Neutrophil (primary cell): ENCODE results near the gene TTC7B.

ENCODE experiments used
- H3K27ac ChIP-seq: fragments of 200-600 bp; sonication (generic); 2 replicates; pipeline ENCODE4 v1.5.1; 2016; ENCODE audit warnings: mild to moderate bottlenecking, moderate library complexity
- H3K27me3 ChIP-seq: fragments of 200-600 bp; sonication (generic); 2 replicates; pipeline ENCODE4 v1.6.0; 2016; ENCODE audit warnings: mild to moderate bottlenecking
- H3K36me3 ChIP-seq: fragments of 200-600 bp; sonication (generic); 2 replicates; pipeline ENCODE4 v1.5.1; 2017
- H3K4me1 ChIP-seq, 2 experiments: fragments of 200-600 bp in 1 of 2; sonication (generic) in 1 of 2; 1 replicate in 1 of 2; 2 replicates in 1 of 2; pipeline versions ENCODE4 v1.5.1 to v1.6.1; 2013 to 2016; ENCODE audit warnings: low read depth in 1 of 2, low read length in 1 of 2, mild to moderate bottlenecking in 1 of 2, moderate library complexity in 1 of 2; ENCODE audit not compliant: control insufficient read depth in 1 of 2, insufficient read depth in 1 of 2
- H3K4me3 ChIP-seq, 2 experiments: fragments of 200-600 bp in 1 of 2; sonication (generic) in 1 of 2; 1 replicate in 1 of 2; 2 replicates in 1 of 2; pipeline ENCODE4 v1.5.1; 2013 to 2016; ENCODE audit warnings: low read depth in 1 of 2, low read length in 1 of 2, mild to moderate bottlenecking in 1 of 2, moderate library complexity in 1 of 2
- H3K9me3 ChIP-seq: fragments of 200-600 bp; sonication (generic); 2 replicates; pipeline ENCODE4 v1.5.1; 2016
- CTCF ChIP-seq: fragments of 200-600 bp; sonication (generic); IDR thresholded peaks from 2 replicates; pipeline ENCODE4 v1.5.1; 2016; ENCODE audit warnings: antibody characterized with exemption

The TTC7B gene

GRCh38 chr14:90619911-90620310 lies 196.3 kb downstream of the TTC7B start:
- TF ChIP-seq CTCF = no peak

DNA sequence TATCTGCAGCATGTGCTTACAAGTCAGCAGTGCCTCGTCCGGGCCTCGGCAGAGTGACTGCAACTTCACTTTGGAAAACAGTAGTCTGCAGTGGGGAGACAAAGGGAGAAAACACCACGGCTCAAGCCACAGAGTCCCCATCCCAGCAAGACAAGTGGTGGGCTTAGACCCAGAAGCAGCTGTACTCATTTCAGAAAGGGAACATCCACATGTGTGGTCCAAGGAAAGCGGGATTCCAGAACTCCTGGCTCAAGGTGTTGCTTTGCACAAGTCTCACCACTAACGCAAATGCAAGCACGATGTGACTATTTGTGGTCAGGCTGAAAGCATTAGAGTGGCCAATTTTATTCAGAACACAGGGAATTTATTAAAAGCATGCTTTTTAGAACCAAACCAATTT lies 198.3 kb downstream of the TTC7B start:
- Histone ChIP-seq H3K27ac (no peak overlapping the region), H3K4me3 (no peak overlapping the region), H3K4me1 (peaks cover 4 to 9% of the 10 kb centered on the region in 2 experiments), H3K9me3 (no peaks in the 10 kb centered on the region), H3K36me3 (peaks cover 37% of the 10 kb centered on the region), H3K27me3 (no peaks in the 10 kb centered on the region)
- TF ChIP-seq CTCF = no peak

More at GRCh38 chr14:90619911-90620310, 196.3 kb downstream of the TTC7B start:
- H3K4me1 ChIP-seq = no peaks in the 10 kb centered on the region
- no peaks in the 10 kb centered on the region for H3K9me3 ChIP-seq
- H3K27ac ChIP-seq = no peak overlapping the region
- no peaks in the 10 kb centered on the region for H3K27me3 ChIP-seq
- H3K4me3 ChIP-seq = no peak overlapping the region
- H3K36me3 ChIP-seq = peaks cover 46% of the 10 kb centered on the region

GRCh38 chr14:90616881-90617280 lies 199.3 kb downstream of the TTC7B start:
- Histone ChIP-seq H3K27ac (no peak overlapping the region), H3K4me3 (no peak overlapping the region), H3K27me3 (no peaks in the 10 kb centered on the region), H3K36me3 (peaks cover 37% of the 10 kb centered on the region), H3K9me3 (no peaks in the 10 kb centered on the region), H3K4me1 (peaks cover 15 to 19% of the 10 kb centered on the region in 2 experiments)
- TF ChIP-seq CTCF = no peak

GRCh38 chr14:90616313-90616712 lies 199.9 kb downstream of the TTC7B start:
- no peak overlapping the region for H3K27ac ChIP-seq
- peaks cover 33% of the 10 kb centered on the region for H3K36me3 ChIP-seq
- H3K9me3 ChIP-seq = no peaks in the 10 kb centered on the region
- no peak for TF ChIP-seq CTCF
- H3K27me3 ChIP-seq = no peaks in the 10 kb centered on the region
- no peak overlapping the region for H3K4me3 ChIP-seq
- peaks cover 21 to 25% of the 10 kb centered on the region in 2 experiments for H3K4me1 ChIP-seq

GRCh38 chr14:90615517-90616060 lies 200.6 kb downstream of the TTC7B start:
- Histone ChIP-seq H3K9me3 (no peaks in the 10 kb centered on the region), H3K4me1 (peaks cover 28 to 32% of the 10 kb centered on the region in 2 experiments), H3K4me3 (no peak overlapping the region), H3K27me3 (no peaks in the 10 kb centered on the region), H3K27ac (no peak overlapping the region), H3K36me3 (peaks cover 27% of the 10 kb centered on the region)
- TF ChIP-seq CTCF = no peak
